Measurements from ENCODE around the gene CISD1. TPM values are rescaled to one million over a fixed set of nuclear protein-coding genes. Genes with fewer than 3 reads are reported as not detected.

CISD1 gene
- total RNA-seq, 2 experiments from 2014 or later: 49.7 to 58.2 TPM

GRCh38 chr10:58280477-58280876 is 11.5 kb downstream of the CISD1 start:
- no peak for TF ChIP-seq CTCF (IDR thresholded peaks at IDR 0.05)
- Mint-ChIP-seq H3K27ac (peak overlapping the region; percentile 28), H3K4me3 (no peak overlapping the region), H3K4me1 (ENCODE audit: low read depth) (peaks cover 41% of the 10 kb centered on the region), H3K36me3 (ENCODE audit: low read depth) (peaks cover 40% of the 10 kb centered on the region), H3K9me3 (no peaks in the 10 kb centered on the region), H3K27me3 (no peaks in the 10 kb centered on the region)
- ATAC-seq (no peak), DNase-seq (no peak)
- intact Hi-C loops (cut with micrococcal nuclease): loop anchor here (5.0 kb wide), 1 partner anchor 107 kb away; the partner anchor contains the start of gene TFAM
- POLR2A ChIA-PET: no interaction called here
- CTCF ChIA-PET: interaction anchor here (0.9 to 1.2 kb wide), 2 partner anchors 9 to 19 kb away, joined by 3 read pairs; no protein-coding TSS in a partner anchor

GRCh38 chr10:58281092-58281752 is 12.3 kb downstream of the CISD1 start:
- Mint-ChIP-seq H3K27ac (peak overlapping the region; percentile 28), H3K36me3 (ENCODE audit: low read depth) (peaks cover 40% of the 10 kb centered on the region), H3K9me3 (no peaks in the 10 kb centered on the region), H3K4me1 (ENCODE audit: low read depth) (peaks cover 41% of the 10 kb centered on the region), H3K27me3 (no peaks in the 10 kb centered on the region), H3K4me3 (no peak overlapping the region)
- no peak for TF ChIP-seq CTCF (IDR thresholded peaks at IDR 0.05)
- no peak for ATAC-seq
- intact Hi-C loops (cut with micrococcal nuclease): loop anchor here (5.0 kb wide), 1 partner anchor 106 kb away; the partner anchor contains the start of gene TFAM
- ChIA-PET CTCF (interaction anchor here (0.9 to 1.2 kb wide), 2 partner anchors 8 to 18 kb away, joined by 3 read pairs; no protein-coding TSS in a partner anchor), POLR2A (no interaction called here)
- no peak for DNase-seq

GRCh38 chr10:58282615-58283014 is 13.7 kb downstream of the CISD1 start:
- Mint-ChIP-seq H3K27ac (peak overlapping the region; percentile 86), H3K36me3 (ENCODE audit: low read depth) (peaks cover 41% of the 10 kb centered on the region), H3K9me3 (no peaks in the 10 kb centered on the region), H3K4me3 (peak overlapping the region; percentile 28), H3K4me1 (ENCODE audit: low read depth) (peaks cover 41% of the 10 kb centered on the region), H3K27me3 (no peaks in the 10 kb centered on the region)
- POLR2A ChIA-PET: no interaction called here
- peak; percentile 51 for DNase-seq
- no peak for TF ChIP-seq CTCF (IDR thresholded peaks at IDR 0.05)
- CTCF ChIA-PET: interaction anchor here (1.6 kb wide), 1 partner anchor 105 kb away, joined by 5 read pairs; no protein-coding TSS in a partner anchor
- intact Hi-C loops (cut with micrococcal nuclease): loop anchor here (5.0 kb wide), 1 partner anchor 105 kb away; the partner anchor contains the start of gene TFAM
- peak; percentile 94 for ATAC-seq

GRCh38 chr10:58291538-58292174 is 22.7 kb downstream of the CISD1 start:
- H3K4me1 Mint-ChIP-seq (ENCODE audit: low read depth): no peaks in the 10 kb centered on the region
- peak; percentile 79 for TF ChIP-seq CTCF (IDR thresholded peaks at IDR 0.05)
- ChIA-PET CTCF (interaction anchor here (0.6 to 7.7 kb wide), 24 partner anchors 9 to 160 kb away, joined by 3 to 151 read pairs (median 5); partner anchors contain the start of genes TFAM and UBE2D1), POLR2A (interaction anchor here (1.8 kb wide), 1 partner anchor 22 kb away, joined by 6 read pairs; the partner anchor contains the start of gene CISD1)
- H3K27ac Mint-ChIP-seq: no peak overlapping the region
- ATAC-seq: peak; percentile 65
- no peaks in the 10 kb centered on the region for H3K9me3 Mint-ChIP-seq
- no peak overlapping the region for H3K4me3 Mint-ChIP-seq
- peaks cover 4% of the 10 kb centered on the region for H3K36me3 Mint-ChIP-seq (ENCODE audit: low read depth)
- intact Hi-C loops (cut with micrococcal nuclease): loop anchor here (2.0 kb wide), 1 partner anchor 115 kb away; no protein-coding TSS in a partner anchor
- no peaks in the 10 kb centered on the region for H3K27me3 Mint-ChIP-seq
- peak; percentile 41 for DNase-seq

Measured in activated CD8-positive, alpha-beta T cell treated with anti-CD3 and anti-CD28 coated beads for 36 hours (primary cell).